ENCODE data around the gene PDE11A.

Gene PDE11A

DNA sequence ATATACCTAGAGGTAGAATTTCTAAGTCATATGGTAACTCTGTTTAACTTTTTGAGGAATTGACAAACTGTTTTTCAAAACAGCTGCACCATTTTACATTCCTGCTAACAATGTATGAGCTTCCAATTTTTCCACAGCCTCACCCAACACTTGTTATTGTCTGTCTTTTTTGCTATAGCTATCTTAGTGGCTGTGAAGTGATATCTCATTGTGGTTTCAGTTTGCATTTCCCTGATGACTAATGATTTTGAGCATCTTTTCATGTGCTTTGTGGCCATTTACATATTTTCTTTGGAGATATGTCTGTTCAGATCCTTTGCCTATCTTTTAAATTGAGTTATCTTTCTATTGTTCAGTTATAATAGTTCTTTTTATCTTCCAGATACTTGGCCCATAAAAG lies 406.2 kb downstream of the PDE11A start:
- peak; percentile 65 for FAIRE-seq
- no peak for DNase-seq (ENCODE audit: insufficient read length, low spot score)
- TF ChIP-seq TAF1 (IDR thresholded peaks at IDR 0.05; ENCODE audit: low read depth, low read length): no peak
- TF ChIP-seq POLR2A (IDR thresholded peaks at IDR 0.05; ENCODE audit: low read depth, low read length): no peak
- no peak for TF ChIP-seq SPI1 (IDR thresholded peaks at IDR 0.05; ENCODE audit: low read depth, low read length)
- no peak for TF ChIP-seq PAX5 (IDR thresholded peaks at IDR 0.05; ENCODE audit: insufficient read depth, low read length, severe bottlenecking)

- FAIRE-seq (no peak), DNase-seq (ENCODE audit: insufficient read length, low spot score) (no peak)
- TF ChIP-seq POU2F2 (IDR thresholded peaks at IDR 0.05; ENCODE audit: low read depth, low read length) (no peak), TAF1 (IDR thresholded peaks at IDR 0.05; ENCODE audit: low read depth, low read length) (no peak)
These were observed 406.6 kb downstream of the PDE11A start for GRCh38 chr2:177665948-177666347.

DNA sequence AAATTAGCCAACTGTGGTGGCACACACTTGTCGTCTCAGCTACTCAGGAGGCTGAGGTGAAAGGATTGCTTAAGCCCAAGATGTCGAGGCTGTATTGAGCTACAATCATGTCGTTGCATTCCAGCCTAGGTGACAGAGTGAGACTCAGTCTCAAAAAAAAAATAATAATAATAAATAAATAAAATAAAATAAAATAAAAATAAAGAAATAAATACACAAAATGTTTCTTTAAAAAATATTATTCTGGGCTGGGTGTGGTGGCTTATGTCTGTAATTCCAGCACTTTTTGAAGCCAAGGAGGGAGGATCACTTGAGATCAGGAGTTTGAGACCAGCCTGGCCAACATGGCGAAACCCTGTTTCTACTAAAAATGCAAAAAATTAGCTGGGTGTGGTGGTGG lies 407.2 kb downstream of the PDE11A start:
- no peak for DNase-seq (ENCODE audit: insufficient read length, low spot score)
- FAIRE-seq: no peak
- no peak for TF ChIP-seq POLR2AphosphoS5 (IDR thresholded peaks at IDR 0.05; ENCODE audit: low read depth, low read length)
- no peak for TF ChIP-seq SPI1 (IDR thresholded peaks at IDR 0.05; ENCODE audit: low read depth, low read length)
- TF ChIP-seq POU2F2 (IDR thresholded peaks at IDR 0.05; ENCODE audit: low read depth, low read length): no peak
- TF ChIP-seq POLR2A (IDR thresholded peaks at IDR 0.05; ENCODE audit: low read depth, low read length): no peak
- no peak for TF ChIP-seq PAX5 (IDR thresholded peaks at IDR 0.05; ENCODE audit: insufficient read depth, low read length, severe bottlenecking)
- TF ChIP-seq TAF1 (IDR thresholded peaks at IDR 0.05; ENCODE audit: low read depth, low read length): no peak

DNA sequence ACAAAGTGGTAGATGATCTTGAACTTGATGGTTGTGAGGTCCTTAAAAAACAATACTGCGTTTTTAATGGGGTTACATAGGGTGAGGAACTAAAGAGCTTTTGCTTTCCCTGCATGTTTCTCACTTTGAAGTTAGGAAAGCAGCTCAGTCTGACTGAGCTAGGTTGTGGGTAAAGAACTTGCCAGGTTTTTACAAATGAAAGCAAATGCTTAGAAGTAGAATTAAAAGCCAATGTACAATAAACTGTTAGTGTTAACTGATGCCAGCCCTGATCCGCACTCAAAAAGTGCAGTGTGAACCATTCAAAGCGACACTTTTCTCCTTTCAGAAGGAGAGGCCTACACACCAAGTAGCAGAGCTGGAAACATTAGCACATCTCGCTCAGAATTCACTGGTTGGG lies 409.7 kb downstream of the PDE11A start:
- no peak for DNase-seq (ENCODE audit: insufficient read length, low spot score)
- no peak for TF ChIP-seq TAF1 (IDR thresholded peaks at IDR 0.05; ENCODE audit: low read depth, low read length)
- FAIRE-seq: no peak

GRCh38 chr2:177660742-177661141 lies 411.8 kb downstream of the PDE11A start:
- no peak for TF ChIP-seq POLR2AphosphoS5 (IDR thresholded peaks at IDR 0.05; ENCODE audit: low read depth, low read length)
- DNase-seq (ENCODE audit: insufficient read length, low spot score) (no peak), FAIRE-seq (no peak)

- DNase-seq (ENCODE audit: insufficient read length, low spot score): no peak
- TF ChIP-seq PAX5 (IDR thresholded peaks at IDR 0.05; ENCODE audit: insufficient read depth, low read length, severe bottlenecking): no peak
- TF ChIP-seq POLR2AphosphoS5 (IDR thresholded peaks at IDR 0.05; ENCODE audit: low read depth, low read length): no peak
- no peak for TF ChIP-seq TAF1 (IDR thresholded peaks at IDR 0.05; ENCODE audit: low read depth, low read length)
- no peak for TF ChIP-seq SPI1 (IDR thresholded peaks at IDR 0.05; ENCODE audit: low read depth, low read length)
- no peak for TF ChIP-seq POLR2A (IDR thresholded peaks at IDR 0.05; ENCODE audit: low read depth, low read length)
- no peak for FAIRE-seq
These were observed 414.3 kb downstream of the PDE11A start for GRCh38 chr2:177658309-177658708.

DNA sequence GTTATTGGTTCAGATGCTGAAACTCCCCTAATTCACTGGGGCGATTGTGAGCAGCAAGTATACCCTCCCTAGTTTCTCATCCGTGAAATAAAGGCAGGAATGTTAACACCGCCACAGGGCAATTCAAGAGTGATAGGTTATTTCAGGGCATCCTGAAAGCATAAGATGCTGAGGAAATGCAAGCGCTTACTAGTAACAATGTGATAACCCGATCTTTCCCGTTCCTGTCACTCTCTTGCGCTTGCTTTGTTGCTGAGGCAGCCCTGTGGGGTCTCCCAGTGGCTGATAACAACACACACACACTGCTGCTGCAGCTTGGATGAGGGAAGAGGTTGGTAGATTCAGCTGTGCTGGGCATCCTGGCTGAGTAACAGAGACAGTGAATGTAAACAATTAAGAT lies 420.7 kb downstream of the PDE11A start:
- TF ChIP-seq POLR2A (IDR thresholded peaks at IDR 0.05; ENCODE audit: low read depth, low read length) (no peak), POLR2AphosphoS5 (IDR thresholded peaks at IDR 0.05; ENCODE audit: low read depth, low read length) (no peak)
- no peak for FAIRE-seq
- no peak for DNase-seq (ENCODE audit: insufficient read length, low spot score)

DNA sequence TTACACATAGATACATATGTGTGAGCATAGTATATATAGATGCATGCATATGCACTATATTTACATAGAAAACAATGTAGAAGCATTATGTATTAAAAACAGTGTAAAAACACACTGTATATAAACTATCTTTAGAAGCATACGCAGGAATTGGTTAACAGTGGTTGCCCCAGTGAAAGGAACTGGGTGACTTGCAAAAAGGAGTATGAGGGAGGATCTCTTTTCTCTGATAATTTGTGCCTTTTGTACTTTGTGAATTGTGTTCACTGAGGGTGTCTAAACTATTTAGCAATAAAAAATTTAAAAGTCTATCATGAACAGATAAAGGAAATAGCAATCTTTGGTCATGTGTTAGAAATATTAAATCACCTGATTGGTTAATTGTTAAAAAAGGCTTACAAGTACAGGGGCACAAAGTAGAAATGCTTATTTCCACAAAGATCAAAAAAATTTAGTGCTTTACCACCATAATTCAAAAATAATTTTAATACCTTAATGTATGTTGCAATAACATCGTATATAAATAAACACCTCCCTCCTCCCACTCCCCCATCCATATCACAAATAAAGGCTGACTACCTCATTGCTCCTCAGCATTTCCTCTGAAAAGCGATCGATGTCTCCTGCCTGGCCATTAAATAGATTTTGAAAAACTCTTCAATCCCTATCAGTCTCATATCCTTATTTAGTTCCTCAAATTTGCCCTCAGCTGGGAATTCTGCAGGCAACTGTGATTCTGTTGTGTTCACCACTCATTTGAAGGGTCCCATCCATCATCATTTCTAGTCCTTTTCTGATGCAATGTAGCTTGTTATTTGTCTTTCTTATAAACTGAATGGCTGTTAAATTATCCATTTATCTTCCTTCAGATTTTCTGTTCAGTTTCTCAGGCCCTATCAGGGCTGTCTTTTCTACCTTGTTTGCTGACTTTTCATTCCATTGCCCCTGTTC lies 422.7 kb downstream of the PDE11A start:
- DNase-seq (ENCODE audit: insufficient read length, low spot score) (no peak), FAIRE-seq (no peak)
- no peak for TF ChIP-seq POLR2AphosphoS5 (IDR thresholded peaks at IDR 0.05; ENCODE audit: low read depth, low read length)
- no peak for TF ChIP-seq POLR2A (IDR thresholded peaks at IDR 0.05; ENCODE audit: low read depth, low read length)
- no peak for TF ChIP-seq TAF1 (IDR thresholded peaks at IDR 0.05; ENCODE audit: low read depth, low read length)
- no peak for TF ChIP-seq SPI1 (IDR thresholded peaks at IDR 0.05; ENCODE audit: low read depth, low read length)
- TF ChIP-seq POU2F2 (IDR thresholded peaks at IDR 0.05; ENCODE audit: low read depth, low read length): no peak
- no peak for TF ChIP-seq PAX5 (IDR thresholded peaks at IDR 0.05; ENCODE audit: insufficient read depth, low read length, severe bottlenecking)

GRCh38 chr2:177646791-177647190 lies 425.8 kb downstream of the PDE11A start:
- FAIRE-seq: no peak
- no peak for DNase-seq (ENCODE audit: insufficient read length, low spot score)
- TF ChIP-seq TAF1 (IDR thresholded peaks at IDR 0.05; ENCODE audit: low read depth, low read length) (no peak), POLR2A (IDR thresholded peaks at IDR 0.05; ENCODE audit: low read depth, low read length) (no peak), SPI1 (IDR thresholded peaks at IDR 0.05; ENCODE audit: low read depth, low read length) (no peak), POU2F2 (IDR thresholded peaks at IDR 0.05; ENCODE audit: low read depth, low read length) (no peak), POLR2AphosphoS5 (IDR thresholded peaks at IDR 0.05; ENCODE audit: low read depth, low read length) (no peak), PAX5 (IDR thresholded peaks at IDR 0.05; ENCODE audit: insufficient read depth, low read length, severe bottlenecking) (no peak)

DNA sequence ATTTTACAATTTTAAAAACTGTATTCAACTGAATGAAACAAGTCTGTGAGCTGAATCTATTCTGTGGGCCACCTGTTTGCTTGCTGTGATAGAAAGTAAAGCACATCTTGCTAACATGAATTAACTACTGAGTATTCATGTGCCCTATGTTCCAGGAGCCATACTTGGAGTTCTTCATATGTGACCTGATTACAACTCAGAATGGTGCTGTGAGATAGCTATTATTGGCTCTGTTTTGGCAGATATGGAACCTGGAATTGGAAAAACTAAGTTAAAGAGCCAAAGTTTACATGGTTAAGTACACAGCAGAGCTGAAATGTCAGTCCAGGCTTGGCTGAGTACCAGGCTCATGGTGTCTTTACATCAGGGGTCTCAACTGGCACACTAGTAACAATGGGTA lies 426.3 kb downstream of the PDE11A start:
- TF ChIP-seq PAX5 (IDR thresholded peaks at IDR 0.05; ENCODE audit: insufficient read depth, low read length, severe bottlenecking) (no peak), TAF1 (IDR thresholded peaks at IDR 0.05; ENCODE audit: low read depth, low read length) (no peak), POLR2A (IDR thresholded peaks at IDR 0.05; ENCODE audit: low read depth, low read length) (no peak), POLR2AphosphoS5 (IDR thresholded peaks at IDR 0.05; ENCODE audit: low read depth, low read length) (no peak), SPI1 (IDR thresholded peaks at IDR 0.05; ENCODE audit: low read depth, low read length) (no peak), POU2F2 (IDR thresholded peaks at IDR 0.05; ENCODE audit: low read depth, low read length) (no peak)
- FAIRE-seq (no peak), DNase-seq (ENCODE audit: insufficient read length, low spot score) (no peak)

DNA sequence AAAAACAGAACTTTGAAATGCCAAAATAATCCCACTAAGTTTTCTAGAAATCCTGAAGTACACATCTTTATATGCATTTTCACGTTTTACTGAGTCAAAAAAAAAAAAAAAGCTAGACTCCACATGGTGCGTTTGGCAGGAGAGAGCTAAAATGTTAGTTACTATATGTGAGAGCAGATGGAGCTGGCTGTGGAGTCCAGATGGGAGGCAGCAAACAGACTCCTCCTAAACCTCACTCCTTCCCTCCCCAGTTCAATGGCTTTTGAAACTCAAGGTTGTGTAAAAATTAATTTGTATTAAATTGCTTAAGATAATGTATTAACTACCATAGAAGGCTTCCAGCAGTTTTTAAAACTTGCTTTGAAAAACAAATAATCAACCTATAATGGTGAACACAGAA lies 431.2 kb downstream of the PDE11A start:
- no peak for TF ChIP-seq PAX5 (IDR thresholded peaks at IDR 0.05; ENCODE audit: insufficient read depth, low read length, severe bottlenecking)
- TF ChIP-seq POU2F2 (IDR thresholded peaks at IDR 0.05; ENCODE audit: low read depth, low read length): no peak
- no peak for TF ChIP-seq TAF1 (IDR thresholded peaks at IDR 0.05; ENCODE audit: low read depth, low read length)
- no peak for TF ChIP-seq POLR2AphosphoS5 (IDR thresholded peaks at IDR 0.05; ENCODE audit: low read depth, low read length)
- FAIRE-seq: no peak
- no peak for DNase-seq (ENCODE audit: insufficient read length, low spot score)
